ENCODE measurements around the gene SETBP1. TPM values are rescaled to one million over a fixed set of nuclear protein-coding genes. Genes with fewer than 3 reads are reported as not detected.

SETBP1 gene
- total and polyA plus RNA-seq, 2 of the 4 experiments (the other 2 are of a cell fraction) = 0.19 to 0.36 TPM

DNA sequence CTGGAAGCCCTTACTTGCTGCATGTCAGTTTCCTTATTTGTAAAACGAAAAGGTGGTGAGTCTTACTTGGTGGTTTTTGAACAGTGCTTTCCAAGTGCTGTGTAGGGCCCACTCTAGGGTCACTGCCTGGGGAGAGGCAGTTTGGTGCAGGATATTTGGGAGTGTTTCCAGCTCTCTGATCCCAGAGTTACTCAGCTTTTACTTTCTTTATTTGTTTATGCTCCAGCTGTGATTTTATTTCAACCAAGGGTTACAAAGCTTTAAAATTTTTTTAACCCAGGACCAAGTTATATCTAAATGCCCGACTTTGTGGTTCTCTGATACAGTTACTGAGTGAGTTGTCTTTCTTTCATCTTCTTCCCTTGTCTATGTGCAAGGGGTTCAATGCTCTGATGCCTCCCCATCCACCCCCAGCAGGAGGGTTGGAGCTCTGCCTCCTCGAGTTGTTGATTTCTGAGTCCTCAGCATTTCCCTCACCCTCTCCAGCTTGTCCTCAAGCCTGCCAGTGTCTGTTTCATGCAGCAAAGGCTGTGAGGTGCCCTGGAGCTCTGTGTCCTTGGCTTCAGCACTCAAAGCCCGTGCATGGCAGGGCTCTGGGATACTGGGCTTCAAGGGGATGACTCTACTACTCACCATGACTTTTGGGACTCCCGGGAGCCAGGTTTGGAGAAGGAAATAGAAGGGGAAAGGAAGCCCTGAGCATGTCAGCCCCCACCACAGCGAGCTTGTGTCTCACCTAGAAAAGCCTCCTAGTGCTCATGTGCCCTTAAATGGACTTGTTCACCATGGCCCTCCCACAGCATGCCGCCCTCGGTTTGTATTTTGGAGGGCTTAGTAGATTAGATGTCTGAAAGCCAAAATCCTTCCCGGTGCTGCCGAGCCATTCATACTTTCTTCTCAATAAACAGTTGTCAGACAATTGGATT lies 236.8 kb downstream of the SETBP1 start:
- DNase-seq (no peak), ATAC-seq (ENCODE audit: low read depth) (no peak)
- Histone ChIP-seq H3K18ac (ENCODE audit: low read depth, low read length) (no peak overlapping the region), H4K91ac (ENCODE audit: insufficient read depth, low read depth, low read length) (no peak overlapping the region), H3K27me3 (ENCODE audit: control insufficient read depth, insufficient read depth, low read length) (no peaks in the 10 kb centered on the region), H3K79me1 (ENCODE audit: low read depth in 1 of 2, low read length in 2 of 2) (no peaks in the 10 kb centered on the region), H3K4me1 (ENCODE audit: control insufficient read depth, insufficient read depth, low read length) (no peaks in the 10 kb centered on the region; the same call in 1 of the 2 replicates), H3K4ac (ENCODE audit: low read depth, low read length) (no peak overlapping the region), H3K4me3 (ENCODE audit: insufficient read depth, low read depth, low read length) (no peak overlapping the region), H3K56ac (ENCODE audit: extremely low read depth, insufficient read depth, low read length) (no peak overlapping the region), H4K5ac (ENCODE audit: low read depth, low read length) (no peak overlapping the region), H3K4me2 (ENCODE audit: low read depth, low read length) (no peak overlapping the region), H2AK5ac (ENCODE audit: low read depth, low read length) (no peak overlapping the region), H3K9me1 (ENCODE audit: insufficient read depth, low read length) (no peaks in the 10 kb centered on the region), H2AK9ac (replicated peaks; ENCODE audit: low read depth, low read length, poor library complexity) (no peak overlapping the region), H2BK20ac (ENCODE audit: low read depth, low read length) (no peak overlapping the region), H3K9me3 (ENCODE audit: control insufficient read depth, insufficient read depth, low read length) (no peaks in the 10 kb centered on the region), H3K14ac (replicated peaks; ENCODE audit: low read depth, low read length) (no peak overlapping the region), H2BK5ac (ENCODE audit: low read depth, low read length, poor library complexity, severe bottlenecking) (no peak overlapping the region), H3K23ac (ENCODE audit: low read depth, low read length) (no peak overlapping the region), H3K36me3 (ENCODE audit: control insufficient read depth, insufficient read depth, low read length) (no peaks in the 10 kb centered on the region), H4K20me1 (ENCODE audit: insufficient read depth, low read length) (no peaks in the 10 kb centered on the region), H3K27ac (ENCODE audit: insufficient read depth, low read length) (no peak overlapping the region), H2BK120ac (ENCODE audit: low read depth, low read length) (no peak overlapping the region), H2AFZ (replicated peaks; ENCODE audit: low read length, poor library complexity) (no peak overlapping the region), H4K8ac (ENCODE audit: low read depth in 2 of 2, low read length in 2 of 2) (no peak overlapping the region), H3K9ac (ENCODE audit: low read depth, low read length) (no peak overlapping the region), H2BK15ac (ENCODE audit: low read depth, low read length) (no peak overlapping the region)
- CTCF ChIA-PET = no interaction called here
- 8% methylated on average over 2 of the region's 10 CpGs; no CpG with 5 or more reads in 1 of the 2 experiments for WGBS, 2 experiments (ENCODE audit: extremely low coverage in 2 of 2, insufficient read length in 1 of 2)
- in situ Hi-C loops (cut with MboI; ENCODE audit: low sequenced_read_pairs) (no loop called here), intact Hi-C loops (cut with micrococcal nuclease) (no loop called here), dilution Hi-C loops (cut with HindIII; ENCODE audit: low sequenced_read_pairs, unreplicated experiment) (no loop called here)
- no TSS peak for BruUV-seq (replicated peaks)
- TF ChIP-seq SMC3 (IDR thresholded peaks at IDR 0.05; ENCODE audit: low read depth, low read length) (no peak), CEBPB (IDR thresholded peaks at IDR 0.05; ENCODE audit: low read depth, low read length) (no peak), USF2 (IDR thresholded peaks at IDR 0.05; ENCODE audit: low read depth, low read length) (no peak)
- POLR2A ChIA-PET (ENCODE audit: unreplicated experiment) = no interaction called here

Measured in IMR-90 (cell line).